OCI-LY7 (cell line): ENCODE results near the gene COMMD9. TPM values are rescaled to one million over a fixed set of nuclear protein-coding genes. Genes with fewer than 3 reads are reported as not detected.

Source experiments
- BruUV-seq: library from RNA; stranded (reverse); fragments of 400-500 nt; replicated peaks from 2 replicates; lab custom pipeline; 2021; lab: Mats Ljungman, UMichigan
- CTCF ChIA-PET: fragments of 300-600 bp; sonication (Branson Sonifier 250); formaldehyde crosslinking; loops from one replicate; lab custom pipeline; 2022; ENCODE audit warnings: antibody characterized with exemption; ENCODE audit not compliant: unreplicated experiment; lab: Charles Lee
- POLR2A ChIA-PET: fragments of 300-600 bp; sonication (Branson Sonifier 250); formaldehyde crosslinking; loops from one replicate; lab custom pipeline; 2022; ENCODE audit warnings: antibody characterized with exemption; lab: Charles Lee
- DNase-seq: peaks from one replicate; pipeline ENCODE4 v3.0.0-alpha.2; 2015; ENCODE audit warnings: low spot score
- H2AFZ ChIP-seq: fragments of 200-600 bp; sonication (generic), shearing (Covaris generic); 2 replicates; pipeline ENCODE4 v1.6.1; 2014; ENCODE audit warnings: mild to moderate bottlenecking, antibody characterized with exemption, low read length, moderate library complexity
- H3K27ac ChIP-seq: fragments of 200-600 bp; sonication (generic); 2 replicates; pipeline ENCODE4 v1.5.1; 2014; ENCODE audit warnings: mixed run types, low read depth, mild to moderate bottlenecking, moderate library complexity, low read length, inconsistent platforms; ENCODE audit not compliant: poor library complexity, severe bottlenecking
- H3K36me3 ChIP-seq: fragments of 200-600 bp; sonication (generic); 2 replicates; pipeline ENCODE4 v1.6.1; 2014; ENCODE audit warnings: mild to moderate bottlenecking, antibody characterized with exemption, low read length, moderate library complexity, mixed read lengths; ENCODE audit not compliant: insufficient read depth
- H3K4me1 ChIP-seq: fragments of 200-600 bp; sonication (generic); 2 replicates; pipeline ENCODE4 v1.5.1; 2014; ENCODE audit warnings: mild to moderate bottlenecking, low read length; ENCODE audit not compliant: insufficient read depth, poor library complexity, severe bottlenecking
- H3K4me2 ChIP-seq: fragments of 200-600 bp; sonication (generic); 2 replicates; pipeline ENCODE4 v1.6.1; 2014; ENCODE audit warnings: mild to moderate bottlenecking, low read length
- H3K4me3 ChIP-seq: fragments of 200-600 bp; sonication (generic); 2 replicates; pipeline ENCODE4 v1.5.1; 2014; ENCODE audit warnings: mild to moderate bottlenecking, low read depth, low read length; ENCODE audit not compliant: poor library complexity, severe bottlenecking
- H3K79me2 ChIP-seq: fragments of 200-600 bp; sonication (generic); 2 replicates; pipeline ENCODE4 v1.6.1; 2016; ENCODE audit warnings: low read depth, mild to moderate bottlenecking, low read length, moderate library complexity, mixed read lengths; ENCODE audit not compliant: insufficient read depth
- H3K9me2 ChIP-seq: fragments of 200-600 bp; sonication (generic); 2 replicates; pipeline ENCODE4 v1.6.1; 2016; ENCODE audit warnings: mild to moderate bottlenecking, low read length, mixed read lengths; ENCODE audit not compliant: insufficient read depth
- H3K9me3 ChIP-seq: fragments of 200-600 bp; sonication (generic); 2 replicates; pipeline ENCODE4 v1.6.1; 2014; ENCODE audit warnings: mild to moderate bottlenecking, mixed run types, low read length, mixed read lengths
- H4K20me1 ChIP-seq: fragments of 200-600 bp; sonication (generic); 2 replicates; pipeline ENCODE4 v1.6.1; 2014; ENCODE audit warnings: mild to moderate bottlenecking, antibody characterized with exemption, low read length, moderate library complexity, mixed read lengths; ENCODE audit not compliant: insufficient read depth
- CTCF ChIP-seq: fragments of 200-600 bp; sonication (generic); conservative IDR thresholded peaks from 2 replicates; pipeline ENCODE4 v1.5.1; 2014; ENCODE audit warnings: mild to moderate bottlenecking, antibody characterized with exemption, low read length, moderate library complexity, mixed read lengths
- EZH2phosphoT487 ChIP-seq: fragments of 200-600 bp; sonication (generic); IDR thresholded peaks from 2 replicates; pipeline ENCODE4 v1.6.1; 2018; ENCODE audit warnings: low read depth, borderline replicate concordance, mild to moderate bottlenecking, mixed run types, antibody characterized with exemption, low read length, moderate library complexity, mixed read lengths
- intact Hi-C: fragments of 100-400 bp; cut with micrococcal nuclease; formaldehyde crosslinking; loops from one replicate; pipeline ENCODE4 v1.10.0; 2022; ENCODE audit not compliant: unreplicated experiment
- total RNA-seq, 2 experiments: library from RNA; depleted of rRNA in 1 of 2; stranded (reverse); fragments of >200 nt in 1 of 2; shearing (Covaris generic) in 1 of 2; gene quantifications; 2 replicates each; pipeline ENCODE4 v1.2.3, GENCODE V29; 2014 to 2022

COMMD9 gene
- total RNA-seq, 2 experiments from 2014 or later = 37.6 to 46.8 TPM

- Histone ChIP-seq H3K36me3 (no peaks in the 10 kb centered on the region), H3K27ac (no peak overlapping the region), H3K79me2 (no peaks in the 10 kb centered on the region), H4K20me1 (no peaks in the 10 kb centered on the region), H3K9me3 (no peaks in the 10 kb centered on the region), H2AFZ (no peak overlapping the region), H3K4me3 (no peak overlapping the region), H3K9me2 (no peaks in the 10 kb centered on the region), H3K4me1 (no peaks in the 10 kb centered on the region), H3K4me2 (no peak overlapping the region)
- DNase-seq = no peak
- intact Hi-C loops = no loop called here
- no TSS peak for BruUV-seq
- no peak for TF ChIP-seq CTCF
- no peak for TF ChIP-seq EZH2phosphoT487
- ChIA-PET POLR2A (interaction anchor here (0.6 kb wide), 1 partner anchor 41 kb away, joined by 4 read pairs; no protein-coding TSS in a partner anchor), CTCF (no interaction called here)
These were observed 49.6 kb downstream of the COMMD9 start for GRCh38 chr11:36239636-36240035.

- Histone ChIP-seq H3K36me3 (no peaks in the 10 kb centered on the region), H2AFZ (no peak overlapping the region), H3K4me1 (no peaks in the 10 kb centered on the region), H4K20me1 (no peaks in the 10 kb centered on the region), H3K4me2 (no peak overlapping the region), H3K9me3 (no peaks in the 10 kb centered on the region), H3K9me2 (no peaks in the 10 kb centered on the region), H3K27ac (no peak overlapping the region), H3K4me3 (no peak overlapping the region), H3K79me2 (no peaks in the 10 kb centered on the region)
- BruUV-seq = no TSS peak
- TF ChIP-seq CTCF = no peak
- no peak for TF ChIP-seq EZH2phosphoT487
- POLR2A ChIA-PET = interaction anchor here (0.6 to 0.7 kb wide), 2 partner anchors 42 to 48 kb away, joined by 3 to 4 read pairs; no protein-coding TSS in a partner anchor
- DNase-seq = no peak
- intact Hi-C loops = no loop called here
- CTCF ChIA-PET = no interaction called here
These were observed 50.3 kb downstream of the COMMD9 start for GRCh38 chr11:36238881-36239280.

- no peak overlapping the region for H3K4me2 ChIP-seq
- no peak for TF ChIP-seq EZH2phosphoT487
- TF ChIP-seq CTCF = no peak
- no peaks in the 10 kb centered on the region for H3K79me2 ChIP-seq
- intact Hi-C loops = no loop called here
- H3K9me2 ChIP-seq = no peaks in the 10 kb centered on the region
- POLR2A ChIA-PET = no interaction called here
- no peaks in the 10 kb centered on the region for H3K36me3 ChIP-seq
- H2AFZ ChIP-seq = no peak overlapping the region
- no peak overlapping the region for H3K4me3 ChIP-seq
- BruUV-seq = no TSS peak
- no peak for DNase-seq
- H3K9me3 ChIP-seq = no peaks in the 10 kb centered on the region
- H3K4me1 ChIP-seq = no peaks in the 10 kb centered on the region
- no peak overlapping the region for H3K27ac ChIP-seq
- CTCF ChIA-PET = no interaction called here
- no peaks in the 10 kb centered on the region for H4K20me1 ChIP-seq
These were observed 51.1 kb downstream of the COMMD9 start for GRCh38 chr11:36238036-36238631.
